HG02763 (cell line): ENCODE data around the gene CD300C.
A peak's percentile ranks its signal among the peaks of the same experiment; 100 is the strongest.
"Not testable (repeated sequence)": the region's sequence is repeated elsewhere in the genome, so short reads cannot be mapped to it uniquely, and the experiment has no call there.

Experiments
- ATAC-seq: cut with Tn5 transposase; IDR thresholded peaks from one replicate; pipeline ENCODE4 v1.9.1; 2021; ENCODE audit warnings: mild to moderate bottlenecking, moderate library complexity; ENCODE audit not compliant: unreplicated experiment

Gene CD300C

DNA sequence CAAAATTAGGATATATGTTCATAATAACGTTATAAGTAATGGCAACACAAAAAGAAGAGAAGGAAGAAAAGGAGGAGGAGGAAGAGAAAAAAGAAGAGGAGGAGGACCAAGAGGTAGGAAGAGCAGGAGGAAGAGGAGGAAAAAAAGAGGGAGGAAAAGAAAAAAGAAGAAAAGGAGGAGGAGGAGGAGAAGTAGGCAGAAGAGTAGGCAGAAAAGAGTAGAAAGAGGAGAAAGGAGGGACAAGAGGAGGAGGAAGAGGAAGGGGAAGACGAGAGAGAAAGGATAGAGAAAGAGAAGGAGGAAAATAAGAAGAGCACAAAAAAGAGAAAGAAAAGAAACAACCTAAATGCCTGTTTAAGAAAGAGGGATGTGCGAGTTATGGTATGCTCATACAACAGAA is 9.0 kb downstream of the CD300C start:
- no peak for ATAC-seq

DNA sequence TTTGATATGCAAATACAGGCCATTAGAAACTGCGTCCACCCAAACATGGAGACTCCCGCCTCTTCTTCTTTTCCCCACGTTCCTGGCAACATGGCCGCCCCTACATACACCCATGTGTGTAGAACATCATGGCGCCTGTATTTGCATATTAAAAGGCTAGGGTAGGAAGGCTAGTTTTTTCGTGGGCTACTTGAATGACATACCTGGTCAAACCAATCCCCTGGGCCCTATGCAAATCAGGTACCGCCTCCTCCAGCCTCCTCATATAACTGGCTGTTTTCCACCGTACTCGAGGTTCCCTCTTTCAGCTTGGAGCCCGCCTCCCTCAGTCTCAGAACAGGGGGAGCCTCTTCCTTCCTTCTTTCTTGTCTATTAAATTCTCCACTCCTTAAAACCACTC is 13.8 kb downstream of the CD300C start:
- no peak for ATAC-seq

DNA sequence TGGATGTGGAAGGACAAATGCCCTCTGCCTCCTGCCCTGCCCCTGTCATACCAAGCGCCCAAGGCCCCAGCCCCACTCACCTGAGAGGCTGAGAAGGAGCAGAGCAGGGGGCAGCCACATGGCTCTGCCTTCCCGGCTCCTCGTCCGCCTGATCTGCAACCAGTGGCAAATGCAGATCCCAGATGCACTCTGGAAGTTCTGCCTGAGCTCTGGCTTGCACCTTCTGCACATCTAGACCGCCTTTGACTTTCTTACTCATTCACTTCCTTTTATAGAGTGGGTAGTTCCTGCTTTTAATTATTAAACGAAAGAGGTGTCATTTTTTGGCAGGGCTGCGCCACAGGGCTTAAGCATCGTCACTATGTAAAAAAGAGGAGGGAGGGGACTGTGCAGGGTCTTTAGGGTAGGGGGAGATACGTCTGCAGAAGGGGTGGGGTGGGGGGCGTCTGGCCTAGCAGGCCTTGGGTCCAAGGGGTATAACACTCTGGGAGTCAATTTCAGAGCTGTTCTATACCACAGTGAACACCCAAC is 14.6 kb downstream of the CD300C start, which contains the start of gene CD300LB:
Gene CD300LB, minus strand, starts transcription at position 245 of the 531 bp plus-strand sequence. Its CDS starts 125 bp downstream, at position 120.
- no peak for ATAC-seq

DNA sequence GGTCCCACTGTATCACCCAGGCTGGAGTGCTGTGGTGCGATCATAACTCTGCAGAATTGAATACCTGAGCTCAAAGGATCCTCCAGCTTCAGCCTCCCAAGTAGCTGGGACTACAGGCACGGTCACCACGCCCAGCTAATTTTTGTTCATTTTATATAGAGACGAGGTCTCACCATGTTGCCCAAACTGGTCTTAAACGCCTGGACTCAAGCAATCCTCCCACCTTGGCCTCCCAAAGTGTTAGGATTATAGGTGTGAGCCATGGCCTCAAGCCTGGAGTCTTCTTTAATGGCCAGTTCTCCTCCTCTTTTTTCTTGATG is 15.1 kb downstream of the CD300C start:
- ATAC-seq, result no peak

DNA sequence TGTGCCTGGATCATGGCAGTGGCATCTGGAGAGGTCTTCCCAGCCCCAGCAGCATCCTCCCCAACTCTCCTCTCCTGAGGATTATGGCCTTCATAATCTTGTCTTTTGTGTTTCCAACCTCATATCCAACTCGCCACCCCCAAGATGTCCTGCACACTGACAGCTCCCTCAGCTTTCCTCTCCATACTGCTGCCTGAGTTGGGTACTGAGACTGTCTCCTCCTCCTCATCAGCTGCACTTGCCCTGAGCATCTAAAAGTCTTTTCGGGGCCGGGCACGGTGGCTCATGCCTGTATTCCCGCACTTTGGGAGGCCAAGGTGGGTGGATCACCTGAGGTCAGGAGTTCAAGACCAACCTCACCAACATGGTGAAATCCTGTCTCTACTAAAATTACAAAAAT is 16.7 kb downstream of the CD300C start:
- ATAC-seq, result no peak

DNA sequence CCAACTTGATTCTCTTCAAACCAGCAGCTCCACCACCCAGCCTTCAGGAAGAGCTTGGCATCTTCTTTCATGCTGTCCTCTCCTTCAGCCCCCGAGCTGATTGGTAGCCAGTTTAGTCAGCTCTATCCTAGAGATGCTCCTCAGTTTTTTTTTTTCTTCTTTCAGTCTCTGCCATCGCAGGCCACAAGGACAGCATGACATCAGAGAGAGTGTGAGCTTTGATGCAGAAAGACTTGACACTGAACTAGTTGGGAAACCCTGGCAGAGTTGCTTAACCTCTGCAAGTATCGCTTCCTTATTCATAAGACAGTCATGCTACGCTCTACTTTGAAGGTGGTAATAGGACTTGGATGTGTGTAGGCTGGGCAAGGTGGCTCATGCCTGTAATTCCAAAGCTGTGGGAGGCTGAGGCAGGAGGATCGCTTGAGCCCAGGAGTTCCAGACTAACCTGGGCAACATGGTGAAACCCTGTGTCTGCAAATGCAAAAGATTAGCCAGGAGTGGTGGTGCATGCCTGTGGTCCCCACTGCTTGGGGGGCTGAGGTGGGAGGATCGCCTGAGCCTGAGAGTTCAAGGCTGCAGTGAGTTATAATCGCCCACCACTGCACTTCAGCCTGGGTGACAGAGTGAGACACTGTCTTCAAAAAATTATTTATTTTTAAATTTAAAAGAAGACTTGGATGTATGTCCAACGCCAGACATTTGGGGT is 17.3 kb downstream of the CD300C start:
- ATAC-seq, result peak; percentile 77

DNA sequence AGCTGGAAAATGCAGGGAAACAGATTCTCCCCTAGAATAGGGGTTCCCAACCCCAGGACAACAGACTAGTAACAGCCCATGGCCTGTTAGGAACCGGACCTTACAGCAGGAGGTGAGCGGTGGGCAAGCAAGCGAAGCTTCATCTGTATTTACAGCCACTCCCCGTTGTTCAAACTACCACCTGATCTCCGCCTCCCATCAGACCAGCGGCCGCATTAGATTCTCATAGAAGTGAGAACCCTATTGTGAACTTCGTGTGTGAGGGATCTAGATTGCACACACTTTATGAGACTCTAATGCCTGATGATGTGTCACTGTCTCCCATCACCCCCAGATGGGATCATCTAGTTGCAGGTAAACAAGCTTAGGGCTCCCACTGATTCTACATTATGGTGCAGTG is 18.2 kb downstream of the CD300C start:
- ATAC-seq, result no peak

DNA sequence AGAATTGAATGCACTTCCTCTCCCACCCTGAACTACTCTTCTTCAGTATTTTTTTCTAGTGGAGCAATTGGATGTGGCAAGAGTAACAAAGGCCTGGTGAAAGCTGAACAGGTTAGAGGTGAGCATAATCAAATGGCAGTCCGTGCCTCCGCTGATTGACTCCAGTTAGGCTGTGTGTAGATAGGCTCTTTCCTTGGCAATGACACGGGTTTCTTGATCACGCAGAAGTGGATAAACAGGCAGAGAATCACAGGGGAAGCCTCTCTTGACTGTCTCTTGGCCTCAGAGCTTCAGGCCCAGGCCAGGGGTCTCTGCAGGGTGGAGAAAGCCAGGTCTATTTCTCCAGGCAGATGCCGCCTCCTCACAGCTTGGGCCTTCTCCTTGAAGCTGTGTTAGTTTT is 18.8 kb downstream of the CD300C start:
- ATAC-seq, result no peak

DNA sequence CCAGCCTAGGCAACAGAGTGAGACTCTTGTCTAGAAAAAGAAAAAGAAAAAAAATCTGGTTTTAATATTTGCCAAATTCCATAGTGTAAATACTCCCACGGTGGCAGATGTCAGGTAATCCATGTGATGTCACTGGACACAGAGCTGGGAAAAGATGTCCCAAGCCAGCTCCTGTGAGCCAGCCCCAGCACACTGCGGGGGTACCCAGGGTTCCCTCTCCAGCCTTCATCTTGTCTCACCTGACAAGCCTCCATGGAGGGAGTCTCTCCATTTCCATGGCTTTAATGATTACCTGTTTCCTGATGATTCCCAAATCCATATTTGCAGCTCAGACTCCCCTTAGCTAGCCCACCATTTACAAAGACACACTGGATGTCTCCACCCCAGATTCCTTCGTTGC is 19.2 kb downstream of the CD300C start:
- ATAC-seq, result no peak

DNA sequence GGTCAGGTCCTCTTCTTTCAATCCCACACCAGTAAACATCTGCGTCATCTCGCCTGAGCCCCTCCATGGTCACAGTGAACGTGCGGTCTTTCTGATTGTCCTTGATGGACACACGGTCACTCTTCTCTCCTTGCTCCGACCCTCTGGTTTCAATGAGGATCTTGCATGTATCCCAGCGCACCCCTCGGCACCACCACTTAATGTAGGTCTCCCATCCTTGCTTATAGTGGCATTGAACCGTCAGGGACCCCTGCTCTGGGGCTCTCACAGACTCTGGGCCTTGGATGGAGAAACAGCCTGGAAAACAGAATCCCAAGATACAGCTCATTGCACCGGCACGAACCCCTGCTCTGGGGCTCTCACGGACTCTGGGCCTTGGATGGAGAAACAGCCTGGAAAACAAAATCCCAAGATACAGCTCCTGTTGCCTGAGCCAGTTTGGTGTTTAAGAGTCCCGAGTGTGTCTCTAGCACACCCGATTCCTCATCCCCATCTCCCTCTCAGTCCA is 20.1 kb downstream of the CD300C start:
- ATAC-seq, result no peak

DNA sequence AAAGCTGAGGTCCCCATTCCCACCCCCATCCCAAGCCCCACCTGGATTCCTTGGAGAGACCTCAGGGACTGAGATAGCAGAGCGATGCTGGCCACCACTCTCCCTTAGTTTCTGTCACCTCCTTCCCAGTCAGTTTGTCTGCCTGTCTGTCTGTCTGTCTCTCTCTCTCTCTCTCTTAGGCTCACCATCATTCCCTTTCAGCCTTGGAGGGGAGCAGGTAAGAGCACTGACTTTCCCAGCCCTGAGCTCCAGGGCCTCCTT is 20.5 kb downstream of the CD300C start:
- no peak for ATAC-seq

DNA sequence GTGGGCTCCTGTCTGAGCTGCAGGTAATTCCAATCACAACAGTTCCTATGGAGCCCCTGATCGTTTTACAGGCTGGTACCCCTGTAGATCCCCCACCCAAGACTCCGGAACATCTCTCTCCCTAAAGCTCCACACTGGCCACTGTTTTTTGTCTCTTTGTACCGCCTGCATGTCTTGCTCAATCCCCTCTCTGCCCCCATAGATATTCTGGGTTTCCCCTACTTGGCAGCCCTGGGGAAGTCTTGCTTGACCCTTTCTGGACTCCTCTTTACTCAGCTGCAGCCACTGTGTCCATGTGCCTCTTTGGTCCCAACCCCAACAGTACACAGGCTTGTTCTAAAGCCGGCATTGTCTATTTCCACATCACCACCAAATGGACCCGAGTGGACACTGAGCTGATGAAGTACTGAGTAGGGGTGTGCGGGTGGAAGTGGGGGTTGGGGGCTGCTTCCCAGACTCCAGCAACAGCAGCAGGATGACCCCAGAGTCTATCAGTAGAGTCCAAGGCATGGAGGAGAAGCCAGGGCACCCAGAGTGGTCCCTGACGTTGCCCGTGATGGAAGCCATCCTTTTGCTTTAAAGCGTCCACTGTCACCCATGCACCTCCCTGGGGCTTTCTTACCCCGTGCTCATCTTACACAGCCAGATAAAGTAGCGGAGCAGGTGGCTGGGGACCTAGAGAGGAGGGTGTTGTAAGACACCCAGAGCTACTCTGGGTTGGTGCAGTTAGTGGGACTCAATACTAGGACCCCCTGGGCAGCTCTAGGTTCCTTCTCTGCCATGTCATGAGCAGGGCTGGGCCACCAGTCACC is 21.1 kb downstream of the CD300C start:
- no peak for ATAC-seq

DNA sequence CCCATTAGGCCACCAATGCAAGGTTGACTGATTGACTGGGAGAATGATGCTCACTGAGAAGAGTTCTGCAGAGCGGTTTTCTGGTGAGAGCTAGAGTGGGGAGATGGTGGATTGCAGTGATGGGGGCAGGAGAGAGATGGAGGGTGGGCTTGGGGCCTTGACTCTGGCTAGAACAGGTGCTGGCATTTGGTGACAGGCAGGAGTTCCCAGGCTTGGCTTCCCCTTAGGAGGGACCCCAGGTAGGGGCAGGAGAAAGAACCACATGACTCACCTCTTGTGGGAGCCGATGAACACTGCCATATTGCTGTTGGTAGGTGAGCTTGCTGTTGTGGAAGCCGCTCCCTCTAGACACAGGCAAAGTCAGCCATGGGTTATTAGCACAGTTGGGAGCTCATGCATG is 22.6 kb downstream of the CD300C start:
- ATAC-seq, result no peak

DNA sequence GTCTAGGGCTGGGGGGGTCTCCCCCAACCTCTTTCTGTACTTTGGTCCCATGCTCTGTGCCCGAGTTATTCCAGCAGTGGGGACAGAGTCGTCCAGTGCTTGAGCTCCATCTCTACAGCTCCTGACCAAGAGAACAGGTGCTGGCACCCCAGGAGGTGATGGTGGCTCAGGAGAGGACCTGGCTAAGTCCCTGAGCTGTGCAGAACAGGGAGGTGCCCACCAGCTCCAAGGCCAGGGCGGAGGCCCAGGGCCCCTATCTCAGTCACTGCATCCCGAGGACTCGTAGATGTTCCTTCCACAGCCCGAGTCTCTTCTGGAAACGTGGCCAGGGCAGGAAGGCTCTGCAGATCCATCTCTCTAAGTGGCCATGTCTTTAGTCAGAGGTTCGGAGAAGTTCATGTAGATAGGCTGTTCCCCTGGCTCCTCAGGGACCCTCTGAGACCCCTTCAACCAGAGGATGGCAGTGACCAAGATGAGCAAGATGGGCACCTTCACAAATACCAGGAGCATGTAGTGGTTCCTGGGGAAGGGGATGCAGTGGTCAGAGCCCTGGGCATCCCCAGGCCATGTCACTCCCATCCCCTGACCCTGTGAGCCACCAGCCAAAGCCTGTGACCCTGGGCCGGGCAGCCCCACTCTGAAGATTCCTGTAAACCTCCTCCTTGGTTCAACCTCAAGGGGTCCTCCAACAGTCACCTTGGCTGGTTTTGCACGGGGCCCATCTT is 23.4 kb downstream of the CD300C start:
- no peak for ATAC-seq

DNA sequence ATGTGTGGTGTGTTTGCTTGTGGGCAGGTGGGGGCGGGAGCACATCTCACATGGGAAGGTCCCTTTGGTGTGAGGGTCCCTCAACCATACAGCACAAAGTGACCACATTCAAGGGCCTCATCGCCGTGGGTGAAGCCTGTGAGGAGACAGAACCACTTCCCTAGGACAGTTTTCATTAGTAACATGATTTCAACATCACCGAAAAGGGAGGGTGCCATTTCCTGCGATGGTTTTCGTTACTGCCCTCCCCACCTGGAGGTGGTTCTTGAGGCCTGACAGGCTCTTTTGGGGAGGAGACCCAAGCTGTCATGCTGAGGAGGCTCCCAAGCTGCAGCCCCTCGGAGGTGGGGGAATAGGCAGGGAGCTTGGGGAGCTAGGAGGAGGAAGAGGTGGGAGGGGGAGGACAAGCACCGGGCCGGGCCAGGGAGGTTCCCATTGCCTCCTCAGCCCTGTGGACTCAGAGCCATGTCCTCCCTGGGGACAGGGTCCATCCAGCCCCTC is 24.2 kb downstream of the CD300C start:
- ATAC-seq, result no peak

DNA sequence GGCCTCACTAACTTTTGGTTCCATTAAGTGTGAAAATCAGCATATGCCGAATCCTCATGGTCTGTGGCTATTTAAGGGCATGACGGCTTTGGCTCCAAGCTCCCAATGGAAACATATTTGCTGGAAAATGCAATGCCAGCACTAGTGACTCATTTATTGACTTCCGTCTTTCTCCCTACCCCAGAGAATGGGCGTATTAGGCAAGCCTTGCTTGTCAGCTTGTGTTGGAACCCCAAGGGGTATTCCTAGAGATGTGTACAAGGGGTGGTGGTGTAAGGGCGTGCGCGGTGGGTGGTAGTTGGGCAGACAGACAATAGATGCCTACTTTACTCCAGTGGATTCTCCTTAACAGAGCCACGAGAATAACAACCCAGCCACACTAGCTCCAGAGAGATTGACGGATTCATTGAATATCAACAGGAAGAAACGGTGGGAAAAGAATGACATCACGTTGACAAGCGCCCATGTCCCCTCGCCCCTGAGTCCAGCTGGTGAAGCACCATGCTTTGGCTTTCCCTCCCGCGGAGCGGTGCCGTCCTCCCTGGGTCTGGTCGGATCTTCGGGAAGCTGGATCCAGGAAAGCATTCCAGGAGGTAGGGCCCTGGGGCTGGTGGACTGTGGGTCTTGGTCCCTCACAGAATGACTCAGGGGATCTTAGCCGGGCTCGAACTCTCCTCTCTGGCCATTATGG is 25.0 kb downstream of the CD300C start:
- ATAC-seq, result no peak

DNA sequence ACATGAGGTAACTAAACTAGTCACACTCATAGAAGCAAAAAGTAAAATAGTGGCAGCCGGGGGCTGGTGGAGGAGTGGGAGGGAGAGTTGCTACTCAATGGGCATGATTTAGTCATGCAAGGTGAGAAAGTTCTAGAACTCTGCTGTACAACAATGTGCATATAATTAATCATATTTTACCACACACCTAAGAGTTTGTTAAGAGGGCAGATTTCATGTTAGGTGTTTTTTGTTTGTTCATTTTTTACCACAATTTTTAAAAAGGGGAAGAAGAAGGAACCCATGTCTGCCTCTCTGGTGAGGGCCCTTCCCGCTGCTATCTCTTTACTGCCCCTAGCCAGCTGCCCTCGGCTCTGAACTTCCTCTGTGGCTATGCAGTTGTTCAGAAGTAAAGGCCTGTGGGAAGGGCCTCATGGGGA is 25.9 kb downstream of the CD300C start:
- ATAC-seq, result no peak

DNA sequence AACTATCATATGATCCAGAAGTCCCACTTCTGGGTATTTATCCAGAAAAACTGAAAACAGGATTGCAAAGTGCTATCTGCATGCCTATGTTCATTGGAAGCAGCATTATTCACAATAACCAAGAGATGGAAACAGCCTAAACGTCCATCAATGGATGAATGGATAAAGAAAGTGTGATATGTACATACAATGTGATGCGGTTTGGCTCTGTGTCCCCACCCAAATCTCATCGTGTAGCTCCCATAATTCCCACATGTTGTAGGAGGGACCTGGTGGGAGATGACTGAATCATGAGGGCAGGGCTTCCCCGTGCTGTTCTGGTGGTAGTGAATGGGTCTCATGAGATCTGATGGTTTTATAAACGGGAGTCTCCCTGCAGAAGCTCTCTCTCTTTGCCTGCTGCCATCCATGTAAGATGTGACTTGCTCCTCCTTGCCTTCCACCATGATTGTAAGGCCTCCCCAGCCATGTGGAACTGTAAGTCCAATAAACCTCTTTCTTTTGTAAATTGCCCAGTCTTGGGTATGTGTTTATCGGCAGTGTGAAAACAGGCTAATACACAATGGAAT is 27.4 kb downstream of the CD300C start:
- ATAC-seq, result not testable (repeated sequence)

DNA sequence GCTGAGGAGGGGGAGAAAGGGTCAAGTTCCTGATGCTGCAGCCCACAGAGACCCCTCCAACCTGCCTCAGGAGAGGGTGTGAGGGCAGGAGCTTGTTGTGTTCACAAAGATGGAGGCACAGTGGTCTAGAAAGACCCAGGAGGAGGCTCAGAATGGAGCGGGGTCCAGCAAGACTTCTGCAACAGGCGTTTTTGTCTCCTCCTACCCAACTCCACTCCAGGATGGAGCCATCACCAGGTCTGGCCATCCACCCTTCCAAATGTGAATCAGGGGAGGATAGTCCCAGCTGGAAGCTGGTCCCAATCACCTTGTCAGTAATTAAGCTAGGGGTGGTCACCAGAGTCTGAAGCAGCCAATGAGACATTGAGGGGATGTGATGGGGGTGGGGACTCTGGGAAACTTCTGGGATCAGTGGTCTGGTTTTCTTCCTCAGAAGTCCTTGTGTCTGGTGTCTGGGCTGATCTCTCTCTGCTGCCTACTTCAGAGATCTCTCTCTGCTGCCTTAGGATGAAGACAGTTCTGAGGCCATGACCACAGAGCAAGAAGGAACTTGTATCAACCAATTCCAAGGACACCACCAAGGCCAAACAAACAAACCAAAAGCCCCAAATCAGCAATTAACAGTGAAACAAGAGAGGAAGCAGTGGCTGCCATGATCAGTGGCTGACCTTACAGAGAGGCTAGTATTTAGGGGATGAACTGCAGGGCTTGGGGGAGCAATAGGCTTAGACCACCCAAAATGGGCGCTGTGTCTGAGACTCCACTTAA is 29.2 kb downstream of the CD300C start:
- no peak for ATAC-seq

DNA sequence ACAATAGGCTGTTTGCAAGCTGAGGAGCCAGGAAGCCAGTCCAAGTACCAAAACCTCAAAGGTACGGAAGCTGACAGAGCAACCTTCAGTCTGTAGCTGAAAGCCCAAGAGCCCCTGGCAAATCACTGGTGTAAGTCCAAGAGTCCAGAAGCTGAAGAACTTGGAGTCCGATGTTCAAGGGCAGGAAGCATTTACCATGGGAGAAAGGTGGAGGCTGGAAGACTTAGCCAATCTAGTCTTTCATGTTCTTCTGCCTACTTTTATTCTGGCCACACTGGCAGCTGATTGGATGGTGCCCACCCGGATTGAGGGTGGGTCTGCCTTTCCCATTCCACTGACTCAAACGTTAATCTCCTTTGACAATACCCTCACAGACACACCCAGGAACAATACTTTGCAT is 30.0 kb downstream of the CD300C start:
- no peak for ATAC-seq
